Pancreas (tissue), 10 donors: ENCODE data around the gene IRF9. TPM values are rescaled to one million over a fixed set of nuclear protein-coding genes. Genes with fewer than 3 reads are reported as not detected.

Source experiments
- ATAC-seq, 4 donors: fragments of 200-7000 bp; cut with Tn5 transposase; one replicate each; pipeline versions ENCODE4 v1.8.0 to v1.9.1; 2020; ENCODE audit warnings: mild to moderate bottlenecking in 4 of 4, moderate library complexity in 4 of 4
- DNase-seq, 6 donors: peaks; one replicate each; pipeline ENCODE4 v3.0.0-alpha.2; 2020
- FAIRE-seq: peaks from 2 replicates; lab custom pipeline; 2012; peaks lifted over from hg19 to GRCh38; lab: Jason Lieb, UNC
- H3K27ac ChIP-seq, 4 donors: fragments of 200-600 bp; sonication (generic); 1 replicate in 3 of 4; 2 replicates in 1 of 4; pipeline versions ENCODE4 v1.5.0 to v1.8.0; 2020
- H3K27me3 ChIP-seq, 4 donors: fragments of 200-600 bp; one replicate each; pipeline ENCODE4 v1.8.0; 2021
- H3K36me3 ChIP-seq, 3 donors: fragments of 200-600 bp; sonication (generic) in 1 of 3; one replicate each; pipeline versions ENCODE4 v1.5.0 to v1.8.0; 2020 to 2021
- H3K4me1 ChIP-seq, 3 donors: fragments of 200-600 bp; one replicate each; pipeline ENCODE4 v1.8.0; 2021
- H3K4me3 ChIP-seq, 4 donors: fragments of 200-600 bp; sonication (generic) in 2 of 4; one replicate each; pipeline versions ENCODE4 v1.5.0 to v1.8.0; 2020 to 2021
- H3K9me3 ChIP-seq, 4 donors: fragments of 200-600 bp; one replicate each; pipeline ENCODE4 v1.8.0; 2021
- WGBS, 2 donors: extraction: QIAGEN DNeasy Blood & Tissue Kit; methylation state at CpG; one replicate each; pipeline ENCODE4 v1.1.7; 2013; 5-methylcytosine and 5-hydroxymethylcytosine counted together
- intact Hi-C, 3 donors: fragments of 100-400 bp; cut with DNase I; formaldehyde crosslinking; loops; one replicate each; pipeline versions ENCODE4 v1.11.1 to v1.14.2; 2022
- polyA plus RNA-seq, 2 donors: library from polyadenylated mRNA; stranded (reverse); fragments of 200-250 nt; gene quantifications; one replicate each; pipeline ENCODE4 v1.2.3, GENCODE V29; 2013
- total RNA-seq, 6 donors: library from RNA; stranded (reverse); fragmentation: NEBNext Ultra II Directional in 4 of 6; extraction: Animal tissue kit (Norgen Biotek cat#: 25700) in 4 of 6; gene quantifications; one replicate each; pipeline versions ENCODE4 v1.2.1 to v1.2.4, GENCODE V29; 2021 to 2023
- TF ChIP-seq, protein P1 (sequence below), 4 donors: fragments of 200-600 bp; sonication (generic) in 3 of 4; IDR thresholded peaks; one replicate each; pipeline versions ENCODE4 v1.5.0 to v1.8.0; 2021; ENCODE audit warnings: antibody characterized with exemption in 4 of 4
- donor health status: healthy with polysubstance abuse.
- donor health status: DM: no; HTN: no; CAD: no; lungs with moderate emphysema.
- donor health status: DM: no; HTN: no; CAD: no.
- donor health status: control.
- donor health status: control.
- donor health status: Bipolar disorder and iron deficiency.
- donor health status: DM: yes; HTN: yes; CAD: no.
- donor health status: DM: no; HTN: no; CAD: no.
- donor health status: DM: no; HTN: no; CAD: no.
- donor health status: DM: yes; HTN: yes; CAD: no.

IRF9 gene
- total and polyA plus RNA-seq, 8 donors: 20.3 to 60.8 (median 37.3) TPM

DNA sequence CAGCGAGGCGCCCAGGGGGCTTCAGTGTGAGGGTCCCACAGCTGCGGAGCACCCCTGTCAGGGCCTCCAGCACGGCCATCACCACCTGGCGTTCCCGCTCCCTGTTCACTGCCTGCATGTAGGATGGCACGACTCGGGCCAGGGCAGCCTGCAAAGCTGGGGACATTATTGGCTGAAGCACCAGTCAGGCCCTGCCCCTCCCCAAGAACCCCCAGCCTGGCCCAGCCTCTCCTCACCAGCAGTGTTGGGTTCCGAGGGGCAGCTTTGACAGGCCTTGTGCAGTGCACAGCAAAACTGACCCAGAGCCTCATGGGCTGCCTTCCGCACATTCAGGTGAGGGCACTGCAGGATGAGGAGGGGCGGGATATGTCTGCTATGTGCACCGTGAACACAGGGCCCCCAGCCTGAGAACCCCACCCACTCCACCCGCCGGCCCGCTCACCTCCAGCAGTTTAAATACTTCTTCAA, 22.0 kb downstream of the IRF9 start:
- ATAC-seq: no peak
- intact Hi-C loops: no loop called here
- TF ChIP-seq, protein P1, sequence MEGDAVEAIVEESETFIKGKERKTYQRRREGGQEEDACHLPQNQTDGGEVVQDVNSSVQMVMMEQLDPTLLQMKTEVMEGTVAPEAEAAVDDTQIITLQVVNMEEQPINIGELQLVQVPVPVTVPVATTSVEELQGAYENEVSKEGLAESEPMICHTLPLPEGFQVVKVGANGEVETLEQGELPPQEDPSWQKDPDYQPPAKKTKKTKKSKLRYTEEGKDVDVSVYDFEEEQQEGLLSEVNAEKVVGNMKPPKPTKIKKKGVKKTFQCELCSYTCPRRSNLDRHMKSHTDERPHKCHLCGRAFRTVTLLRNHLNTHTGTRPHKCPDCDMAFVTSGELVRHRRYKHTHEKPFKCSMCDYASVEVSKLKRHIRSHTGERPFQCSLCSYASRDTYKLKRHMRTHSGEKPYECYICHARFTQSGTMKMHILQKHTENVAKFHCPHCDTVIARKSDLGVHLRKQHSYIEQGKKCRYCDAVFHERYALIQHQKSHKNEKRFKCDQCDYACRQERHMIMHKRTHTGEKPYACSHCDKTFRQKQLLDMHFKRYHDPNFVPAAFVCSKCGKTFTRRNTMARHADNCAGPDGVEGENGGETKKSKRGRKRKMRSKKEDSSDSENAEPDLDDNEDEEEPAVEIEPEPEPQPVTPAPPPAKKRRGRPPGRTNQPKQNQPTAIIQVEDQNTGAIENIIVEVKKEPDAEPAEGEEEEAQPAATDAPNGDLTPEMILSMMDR (IDR thresholded peaks at IDR 0.05): no peak
- H3K9me3 ChIP-seq: no peaks in the 10 kb centered on the region
- H3K27ac ChIP-seq: no peak overlapping the region
- DNase-seq: peak in 1 of 6 donors; percentile 63
- peaks cover 3 to 63% (median 38%) of the 10 kb centered on the region in 3 donors for H3K36me3 ChIP-seq
- H3K4me3 ChIP-seq: no peak overlapping the region
- WGBS, 2 donors: 87 to 94% methylated on average over 15 of the region's 15 CpGs
- H3K4me1 ChIP-seq: peaks cover 0 to 8% (median 5%) of the 10 kb centered on the region in 3 donors
- H3K27me3 ChIP-seq: no peaks in the 10 kb centered on the region
- FAIRE-seq: no peak

GRCh38 chr14:24184104-24184970, 23.3 kb downstream of the IRF9 start:
- no peak for FAIRE-seq
- Histone ChIP-seq H3K36me3 (peaks cover 3 to 55% (median 38%) of the 10 kb centered on the region in 3 donors), H3K9me3 (no peaks in the 10 kb centered on the region), H3K27ac (no peak overlapping the region), H3K4me3 (no peak overlapping the region), H3K4me1 (peaks cover 0 to 11% (median 9%) of the 10 kb centered on the region in 3 donors), H3K27me3 (no peaks in the 10 kb centered on the region)
- TF ChIP-seq, protein P1 (IDR thresholded peaks at IDR 0.05): no peak
- DNase-seq: peak in 1 of 6 donors; percentile 66
- intact Hi-C loops: no loop called here
- ATAC-seq: no peak
- WGBS, 2 donors: 86 to 87% methylated on average over 19 of the region's 19 CpGs

DNA sequence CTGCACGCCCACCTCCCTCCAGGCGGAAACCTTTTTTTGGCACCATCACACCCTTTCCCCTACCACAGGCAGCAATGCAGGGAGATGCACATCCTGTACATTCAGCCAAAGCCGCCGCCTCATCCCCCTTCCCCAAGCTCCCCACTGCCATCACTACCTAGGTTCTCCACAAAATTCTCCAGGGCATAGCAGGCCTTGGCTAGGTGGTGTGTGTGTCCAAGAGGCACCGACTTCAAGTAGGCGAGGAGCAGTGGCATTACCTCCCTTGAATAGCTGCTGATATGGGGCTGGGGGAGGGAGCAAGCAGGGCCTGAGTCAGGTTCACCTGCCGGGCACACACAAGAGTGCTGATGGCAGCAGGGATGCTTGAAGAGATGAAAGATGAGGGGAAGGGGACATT, 24.0 kb downstream of the IRF9 start:
- no peaks in the 10 kb centered on the region for H3K9me3 ChIP-seq
- TF ChIP-seq, protein P1 (IDR thresholded peaks at IDR 0.05): no peak
- peaks cover 0 to 11% (median 9%) of the 10 kb centered on the region in 3 donors for H3K4me1 ChIP-seq
- H3K4me3 ChIP-seq: no peak overlapping the region
- ATAC-seq (no peak), DNase-seq (peak in 1 of 6 donors; percentile 26), FAIRE-seq (no peak)
- no peaks in the 10 kb centered on the region for H3K27me3 ChIP-seq
- no peak overlapping the region for H3K27ac ChIP-seq
- 91 to 94% methylated on average over 7 of the region's 7 CpGs for WGBS, 2 donors
- peaks cover 3 to 53% (median 34%) of the 10 kb centered on the region in 3 donors for H3K36me3 ChIP-seq
- intact Hi-C loops: no loop called here

DNA sequence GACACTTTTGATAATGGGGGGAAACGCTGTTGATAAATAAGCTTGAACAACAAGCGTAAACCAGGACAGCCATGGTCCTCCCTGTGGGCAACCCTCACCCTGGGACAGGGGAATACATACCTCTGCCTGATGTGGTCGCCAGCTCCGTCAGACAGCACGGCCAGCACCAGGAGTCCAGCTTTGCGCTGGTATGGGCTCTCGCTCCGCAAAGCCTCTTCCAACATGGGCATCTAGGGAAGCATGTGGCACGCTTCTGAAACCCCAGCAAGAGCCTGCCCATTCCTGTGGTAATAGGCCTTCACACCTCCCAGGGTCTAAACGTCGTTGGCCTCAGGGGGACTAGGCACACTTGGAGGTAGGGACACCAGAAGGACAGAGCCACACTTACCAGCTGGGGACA, 24.7 kb downstream of the IRF9 start:
- FAIRE-seq: no peak
- Histone ChIP-seq H3K36me3 (peaks cover 3 to 47% (median 27%) of the 10 kb centered on the region in 3 donors), H3K4me1 (peaks cover 0 to 11% (median 9%) of the 10 kb centered on the region in 3 donors), H3K27me3 (no peaks in the 10 kb centered on the region), H3K9me3 (no peaks in the 10 kb centered on the region), H3K27ac (no peak overlapping the region), H3K4me3 (no peak overlapping the region)
- peak in 1 of 6 donors; percentile 43 for DNase-seq
- 86 to 92% methylated on average over 11 of the region's 11 CpGs for WGBS, 2 donors
- ATAC-seq: no peak
- intact Hi-C loops: no loop called here
- TF ChIP-seq, protein P1 (IDR thresholded peaks at IDR 0.05): no peak
